GM18508 (cell line): Measurements from ENCODE around the gene NTF3.

Source experiments
- ATAC-seq: cut with Tn5 transposase; IDR thresholded peaks from one replicate; pipeline ENCODE4 v1.9.1; 2021; ENCODE audit warnings: moderate number of reproducible peaks; ENCODE audit not compliant: insufficient read depth, unreplicated experiment

NTF3 gene

GRCh38 chr12:5507944-5508343, 76.0 kb downstream of the NTF3 start:
- no peak for ATAC-seq

GRCh38 chr12:5509102-5509501, 77.2 kb downstream of the NTF3 start:
- ATAC-seq = no peak

GRCh38 chr12:5509557-5509956, 77.6 kb downstream of the NTF3 start:
- no peak for ATAC-seq

- no peak for ATAC-seq
These were observed 78.4 kb downstream of the NTF3 start for GRCh38 chr12:5510251-5510805.

- ATAC-seq = no peak
These were observed 79.3 kb downstream of the NTF3 start for GRCh38 chr12:5511256-5511643.

GRCh38 chr12:5511644-5512600, 80.0 kb downstream of the NTF3 start:
- no peak for ATAC-seq

- ATAC-seq = no peak
These were observed 80.7 kb downstream of the NTF3 start for GRCh38 chr12:5512601-5512970.

GRCh38 chr12:5513406-5513805, 81.5 kb downstream of the NTF3 start:
- ATAC-seq = no peak

GRCh38 chr12:5514016-5514415, 82.1 kb downstream of the NTF3 start:
- ATAC-seq = no peak

- ATAC-seq = no peak
These were observed 82.6 kb downstream of the NTF3 start for GRCh38 chr12:5514545-5514944.

- ATAC-seq = no peak
These were observed 83.5 kb downstream of the NTF3 start for GRCh38 chr12:5515458-5515857.

GRCh38 chr12:5516371-5517241, 84.7 kb downstream of the NTF3 start:
- ATAC-seq = no peak

GRCh38 chr12:5518584-5519365, 86.9 kb downstream of the NTF3 start:
- no peak for ATAC-seq

- no peak for ATAC-seq
These were observed 88.1 kb downstream of the NTF3 start for GRCh38 chr12:5520037-5520436.

GRCh38 chr12:5520831-5521230, 88.9 kb downstream of the NTF3 start:
- no peak for ATAC-seq

- no peak for ATAC-seq
These were observed 89.8 kb downstream of the NTF3 start for GRCh38 chr12:5521456-5522325.

GRCh38 chr12:5522432-5523335, 90.8 kb downstream of the NTF3 start:
- no peak for ATAC-seq

- no peak for ATAC-seq
These were observed 91.6 kb downstream of the NTF3 start for GRCh38 chr12:5523396-5524115.
